ENCODE results near the gene CPTP.

Gene CPTP

DNA sequence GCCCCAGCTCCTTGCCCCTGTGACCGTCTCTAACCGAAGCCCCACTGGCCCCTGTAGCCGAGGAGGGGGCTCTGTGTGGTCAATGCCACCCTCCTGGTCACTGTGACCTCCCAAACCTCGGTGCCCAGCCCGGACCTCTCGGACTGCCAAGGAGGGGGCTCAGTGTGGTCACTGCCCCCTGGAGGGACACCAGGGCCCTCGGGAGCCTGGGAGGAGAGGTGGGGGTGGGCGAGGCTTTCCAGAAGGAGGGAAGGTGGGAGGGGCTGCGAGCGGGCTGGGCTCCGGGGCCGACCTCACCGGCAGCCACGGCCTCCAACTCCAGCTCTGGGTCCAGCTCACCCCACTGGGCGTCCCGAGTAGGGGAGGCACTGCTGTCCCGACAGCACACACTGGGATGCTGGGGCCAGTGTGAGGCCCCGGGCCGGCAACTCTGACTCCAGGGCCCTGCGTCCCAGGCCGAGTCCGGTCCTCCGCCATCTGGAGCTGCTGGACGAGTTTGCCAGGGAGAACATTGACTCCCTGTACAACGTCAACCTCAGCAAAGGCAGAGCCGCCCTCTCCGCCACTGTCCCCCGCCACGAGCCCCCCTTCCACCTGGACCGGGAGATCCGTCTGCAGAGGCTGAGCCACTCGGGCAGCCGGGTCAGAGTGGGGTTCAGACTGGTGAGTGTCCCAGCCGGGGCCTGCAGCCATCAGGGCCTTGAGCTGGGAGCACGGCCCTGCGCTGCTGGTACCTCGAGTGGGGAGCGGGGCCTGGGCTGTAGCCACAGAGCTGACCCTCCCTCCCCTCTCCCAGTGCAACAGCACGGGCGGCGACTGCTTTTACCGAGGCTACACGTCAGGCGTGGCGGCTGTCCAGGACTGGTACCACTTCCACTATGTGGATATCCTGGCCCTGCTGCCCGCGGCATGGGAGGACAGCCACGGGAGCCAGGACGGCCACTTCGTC lies 38.0 kb upstream of the CPTP start:
- no peak for DNase-seq (ENCODE audit: insufficient read length, low spot score)
- no peak for TF ChIP-seq POLR2A (IDR thresholded peaks at IDR 0.05; ENCODE audit: low read depth, low read length)
- FAIRE-seq = no peak

- DNase-seq (ENCODE audit: insufficient read length, low spot score) = no peak
- TF ChIP-seq POLR2A (IDR thresholded peaks at IDR 0.05; ENCODE audit: low read depth, low read length) = no peak
- no peak for FAIRE-seq
Observed at GRCh38 chr1:1287288-1288110, 37.1 kb upstream of the CPTP start.

- FAIRE-seq (no peak), DNase-seq (ENCODE audit: insufficient read length, low spot score) (no peak)
- TF ChIP-seq POLR2A (IDR thresholded peaks at IDR 0.05; ENCODE audit: low read depth, low read length) = no peak
Observed at GRCh38 chr1:1290238-1290731, 34.3 kb upstream of the CPTP start.

- FAIRE-seq (no peak), DNase-seq (ENCODE audit: insufficient read length, low spot score) (no peak)
- TF ChIP-seq POLR2A (IDR thresholded peaks at IDR 0.05; ENCODE audit: low read depth, low read length) = no peak
Observed at GRCh38 chr1:1291023-1291528, 33.5 kb upstream of the CPTP start.

- FAIRE-seq = no peak
- no peak for TF ChIP-seq POLR2A (IDR thresholded peaks at IDR 0.05; ENCODE audit: low read depth, low read length)
- DNase-seq (ENCODE audit: insufficient read length, low spot score) = no peak
Observed at GRCh38 chr1:1291548-1292441, 32.8 kb upstream of the CPTP start.

DNA sequence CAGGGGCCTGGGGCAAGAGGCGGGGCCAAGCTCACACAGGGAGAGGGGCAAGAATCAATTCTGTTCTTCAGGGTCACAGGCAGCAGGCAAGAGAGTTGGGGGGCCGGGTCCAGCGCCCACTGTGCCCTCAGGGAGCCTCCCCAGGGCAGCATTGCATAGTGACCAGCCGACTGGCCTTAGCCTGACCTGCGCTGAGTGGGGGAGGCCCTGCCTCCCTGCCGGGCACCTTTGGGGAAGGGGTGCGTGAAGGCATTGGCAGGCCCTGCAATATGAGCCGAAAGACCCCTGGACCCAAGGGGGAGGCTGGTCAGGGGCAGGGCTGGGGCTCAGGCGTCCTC lies 32.2 kb upstream of the CPTP start:
- DNase-seq (ENCODE audit: insufficient read length, low spot score) (no peak), FAIRE-seq (no peak)
- TF ChIP-seq POLR2A (IDR thresholded peaks at IDR 0.05; ENCODE audit: low read depth, low read length) = no peak

DNA sequence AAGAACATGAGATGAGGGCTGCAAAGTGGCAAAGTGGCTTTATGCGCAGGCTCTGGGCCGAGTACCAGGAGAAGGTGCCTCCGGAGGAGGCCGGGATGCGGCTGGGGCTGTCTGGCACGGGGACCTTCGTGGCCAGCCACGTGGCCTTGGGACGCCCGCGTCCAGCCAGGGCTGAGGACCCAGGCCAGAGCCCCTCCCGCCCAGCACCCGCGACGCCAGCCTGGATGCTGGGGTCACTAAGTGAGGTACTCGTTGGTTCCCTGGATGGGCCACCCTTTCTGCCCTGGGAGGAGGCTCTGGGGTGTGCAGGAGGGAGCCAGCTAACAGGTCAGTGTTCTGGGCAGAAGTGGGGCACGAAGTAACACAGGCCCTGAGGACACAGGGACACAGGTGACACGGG lies 31.8 kb upstream of the CPTP start:
- TF ChIP-seq POLR2A (IDR thresholded peaks at IDR 0.05; ENCODE audit: low read depth, low read length) = no peak
- FAIRE-seq (no peak), DNase-seq (ENCODE audit: insufficient read length, low spot score) (no peak)

- FAIRE-seq (no peak), DNase-seq (ENCODE audit: insufficient read length, low spot score) (no peak)
- no peak for TF ChIP-seq POLR2A (IDR thresholded peaks at IDR 0.05; ENCODE audit: low read depth, low read length)
Observed at GRCh38 chr1:1293263-1294249, 31.0 kb upstream of the CPTP start.

- DNase-seq (ENCODE audit: insufficient read length, low spot score) (no peak), FAIRE-seq (no peak)
- no peak for TF ChIP-seq POLR2A (IDR thresholded peaks at IDR 0.05; ENCODE audit: low read depth, low read length)
Observed at GRCh38 chr1:1294250-1294890, 30.2 kb upstream of the CPTP start.

GRCh38 chr1:1295154-1295923 lies 29.3 kb upstream of the CPTP start:
- TF ChIP-seq POLR2A (IDR thresholded peaks at IDR 0.05; ENCODE audit: low read depth, low read length) = no peak
- FAIRE-seq (no peak), DNase-seq (ENCODE audit: insufficient read length, low spot score) (no peak)

All from H54 (cell line).